ENCODE results near the gene WNT10A.

- TF ChIP-seq NCOA2 (IDR thresholded peaks at IDR 0.05; ENCODE audit: partially characterized antibody in 2 of 2) (no peak), GTF3C2 (IDR thresholded peaks at IDR 0.05; ENCODE audit: borderline replicate concordance, extremely low read depth, insufficient read length) (no peak), NUFIP1 (IDR thresholded peaks at IDR 0.05; ENCODE audit: partially characterized antibody) (no peak), SRSF1 (IDR thresholded peaks at IDR 0.05; ENCODE audit: low read depth, low read length) (no peak), CTCFL (IDR thresholded peaks at IDR 0.05; ENCODE audit: borderline replicate concordance, insufficient read depth, low read depth, low read length, poor library complexity, severe bottlenecking) (no peak), CHD7 (IDR thresholded peaks at IDR 0.05; ENCODE audit: low read depth, low read length) (no peak), YY1 (IDR thresholded peaks at IDR 0.05; ENCODE audit: borderline replicate concordance in 1 of 3, control insufficient read depth in 1 of 3, extremely low read depth in 1 of 3, insufficient read depth in 3 of 3, insufficient read length in 1 of 3, insufficient replicate concordance in 2 of 3, low read depth in 1 of 3, low read length in 2 of 3) (no peak), ATF1 (CRISPR knock-in tag; IDR thresholded peaks at IDR 0.05) (no peak), ATF1 (tag; IDR thresholded peaks at IDR 0.05) (no peak)
These were observed 4.0 kb upstream of the WNT10A start for GRCh38 chr2:218876562-218877219.

Data from K562 (cell line).